Liver (tissue), 9 donors: Measurements from ENCODE around the gene TSC22D3. TPM values are rescaled to one million over a fixed set of nuclear protein-coding genes. Genes with fewer than 3 reads are reported as not detected.

Source experiments
- DNase-seq: peaks from one replicate; pipeline ENCODE4 v3.0.0-alpha.2; 2017; ENCODE audit warnings: low spot score
- H3K27ac ChIP-seq, 2 donors: one replicate each; pipeline ENCODE4 v1.7.0; 2013; ENCODE audit warnings: inconsistent platforms in 2 of 2, low read length in 2 of 2, control low read depth in 1 of 2, low read depth in 1 of 2, mild to moderate bottlenecking in 1 of 2
- H3K27me3 ChIP-seq, 4 donors: one replicate each; pipeline versions ENCODE4 v1.6.1 to v1.7.0; 2013; ENCODE audit warnings: low read length in 3 of 4, inconsistent platforms in 1 of 4, mild to moderate bottlenecking in 1 of 4, moderate library complexity in 1 of 4; ENCODE audit not compliant: control insufficient read depth in 4 of 4, insufficient read depth in 4 of 4
- H3K36me3 ChIP-seq, 4 donors: one replicate each; pipeline versions ENCODE4 v1.6.1 to v1.7.0; 2013; ENCODE audit warnings: low read length in 3 of 4, mild to moderate bottlenecking in 3 of 4, low read depth in 1 of 4, moderate library complexity in 1 of 4; ENCODE audit not compliant: control insufficient read depth in 4 of 4, insufficient read depth in 3 of 4
- H3K4me1 ChIP-seq, 4 donors: one replicate each; pipeline versions ENCODE4 v1.6.1 to v1.7.0; 2013; ENCODE audit warnings: low read length in 3 of 4, mild to moderate bottlenecking in 3 of 4, moderate library complexity in 1 of 4; ENCODE audit not compliant: control insufficient read depth in 4 of 4, insufficient read depth in 4 of 4
- H3K4me3 ChIP-seq, 3 donors: one replicate each; pipeline versions ENCODE4 v1.6.1 to v1.7.0; 2013; ENCODE audit warnings: low read length in 3 of 3, control low read depth in 1 of 3, low read depth in 1 of 3, mild to moderate bottlenecking in 1 of 3
- H3K9ac ChIP-seq, 2 donors: one replicate each; pipeline ENCODE4 v1.7.0; 2013; ENCODE audit warnings: low read length in 2 of 2, mild to moderate bottlenecking in 2 of 2, moderate library complexity in 2 of 2, control low read depth in 1 of 2, low read depth in 1 of 2
- H3K9me3 ChIP-seq, 4 donors: one replicate each; pipeline versions ENCODE4 v1.6.1 to v1.7.0; 2013; ENCODE audit warnings: low read length in 3 of 4; ENCODE audit not compliant: control insufficient read depth in 4 of 4
- ATF3 ChIP-seq: IDR thresholded peaks from 2 replicates; pipeline ENCODE4 v1.6.1; 2016; ENCODE audit warnings: antibody characterized with exemption
- CTCF ChIP-seq: fragments of 150-350 bp; IDR thresholded peaks from 2 replicates; pipeline ENCODE4 v1.5.1; 2017; ENCODE audit warnings: improper control_type of control experiment, low read depth, low read length; ENCODE audit not compliant: missing input control
- EGR1 ChIP-seq, 2 donors: IDR thresholded peaks; 2 replicates each; pipeline ENCODE4 v1.6.1; 2016 to 2018; ENCODE audit warnings: antibody characterized with exemption in 2 of 2, low read depth in 2 of 2
- FOXA1 ChIP-seq: IDR thresholded peaks from 2 replicates; pipeline ENCODE4 v1.6.1; 2016; ENCODE audit warnings: antibody characterized with exemption
- FOXA2 ChIP-seq: IDR thresholded peaks from 2 replicates; pipeline ENCODE4 v1.6.1; 2016; ENCODE audit warnings: antibody characterized with exemption
- GABPA ChIP-seq, 2 donors: IDR thresholded peaks in 1 of 2; conservative IDR thresholded peaks in 1 of 2; 2 replicates each; pipeline ENCODE4 v1.6.1; 2016; ENCODE audit warnings: antibody characterized with exemption in 2 of 2, mild to moderate bottlenecking in 1 of 2, moderate library complexity in 1 of 2
- HNF4A ChIP-seq, 2 donors: conservative IDR thresholded peaks; 2 replicates each; pipeline ENCODE4 v1.6.1; 2016; ENCODE audit warnings: antibody characterized with exemption in 2 of 2, mild to moderate bottlenecking in 2 of 2
- HNF4G ChIP-seq: IDR thresholded peaks from 2 replicates; pipeline ENCODE4 v1.6.1; 2016; ENCODE audit warnings: antibody characterized with exemption
- JUND ChIP-seq, 2 donors: IDR thresholded peaks; 2 replicates each; pipeline ENCODE4 v1.6.1; 2016; ENCODE audit warnings: antibody characterized with exemption in 2 of 2
- MAX ChIP-seq: IDR thresholded peaks from 2 replicates; pipeline ENCODE4 v1.6.1; 2016; ENCODE audit warnings: antibody characterized with exemption
- NR2F2 ChIP-seq: IDR thresholded peaks from 2 replicates; pipeline ENCODE4 v1.6.1; 2016; ENCODE audit warnings: antibody characterized with exemption
- RAD21 ChIP-seq, 2 donors: IDR thresholded peaks; 2 replicates each; pipeline ENCODE4 v1.6.1; 2016; ENCODE audit warnings: antibody characterized with exemption in 2 of 2, mild to moderate bottlenecking in 2 of 2
- RXRA ChIP-seq, 2 donors: IDR thresholded peaks; 2 replicates each; pipeline ENCODE4 v1.6.1; 2017 to 2018; ENCODE audit warnings: antibody characterized with exemption in 2 of 2, mild to moderate bottlenecking in 1 of 2
- SP1 ChIP-seq: IDR thresholded peaks from 2 replicates; pipeline ENCODE4 v1.6.1; 2018; ENCODE audit warnings: antibody characterized with exemption, mild to moderate bottlenecking
- YY1 ChIP-seq: IDR thresholded peaks from 2 replicates; pipeline ENCODE4 v1.6.1; 2016; ENCODE audit warnings: antibody characterized with exemption, mild to moderate bottlenecking
- WGBS: extraction: QIAGEN DNeasy Blood & Tissue Kit; methylation state at CpG from one replicate; pipeline ENCODE4 v1.1.7; 2013; 5-methylcytosine and 5-hydroxymethylcytosine counted together
- polyA plus RNA-seq, 2 donors: library from polyadenylated mRNA; stranded (reverse) in 1 of 2; unstranded in 1 of 2; fragments of 200-250 nt in 1 of 2; fragments of >200 nt in 1 of 2; fragmentation: Nextera tagmentation in 1 of 2; extraction: Ambion mirVana in 1 of 2; gene quantifications; one replicate each; pipeline versions ENCODE4 v1.2.1 to v1.2.3, GENCODE V29; 2013 to 2015
- total RNA-seq, 2 donors: library from RNA; depleted of rRNA; stranded (reverse); fragments of >200 nt; gene quantifications; one replicate each; pipeline ENCODE4 v1.2.3, GENCODE V29; 2014
- TF ChIP-seq, protein P1 (sequence below): IDR thresholded peaks from 2 replicates; pipeline ENCODE4 v1.6.1; 2016; ENCODE audit warnings: antibody characterized with exemption, mild to moderate bottlenecking
- donor health status: healthy.
- donor health status: healthy.
- donor health status: healthy.
- donor health status: healthy.
- donor health status: healthy.

The TSC22D3 gene
- total and polyA plus RNA-seq, 4 donors = 10.5 to 128 (median 48.1) TPM

GRCh38 chrX:107701493-107702121 is 74.0 kb downstream of the TSC22D3 start (continued):
- TF ChIP-seq CTCF = no peak
- TF ChIP-seq HNF4A (conservative IDR thresholded peaks at IDR 0.05) = no peak
- no peak for TF ChIP-seq EGR1 (IDR thresholded peaks at IDR 0.05; ENCODE audit: low read depth in 2 of 2)
- no peak for TF ChIP-seq NR2F2
- TF ChIP-seq HNF4G = no peak

DNA sequence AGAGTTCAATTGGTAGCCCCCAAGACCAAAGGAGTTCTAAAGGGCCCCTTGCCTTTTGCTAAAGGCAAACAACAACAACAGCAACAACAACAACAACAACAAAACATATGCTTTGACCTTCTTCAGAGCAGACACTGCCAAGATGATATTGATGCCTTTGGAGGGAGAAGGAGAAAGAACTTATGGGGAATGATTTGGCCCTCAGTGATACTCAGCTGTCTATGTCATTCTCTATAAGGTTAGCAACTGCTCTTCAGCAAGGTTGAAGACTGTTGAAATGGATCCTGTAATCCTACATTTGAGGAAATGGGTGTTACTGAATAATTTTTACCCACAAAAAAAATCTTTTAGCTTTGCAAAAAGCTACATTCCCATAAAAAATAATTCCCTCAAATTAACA is 74.8 kb downstream of the TSC22D3 start:
- no peak for TF ChIP-seq RXRA (IDR thresholded peaks at IDR 0.05)
- TF ChIP-seq YY1 = no peak
- no peak for TF ChIP-seq CTCF
- no peak for TF ChIP-seq FOXA2
- TF ChIP-seq, protein P1, sequence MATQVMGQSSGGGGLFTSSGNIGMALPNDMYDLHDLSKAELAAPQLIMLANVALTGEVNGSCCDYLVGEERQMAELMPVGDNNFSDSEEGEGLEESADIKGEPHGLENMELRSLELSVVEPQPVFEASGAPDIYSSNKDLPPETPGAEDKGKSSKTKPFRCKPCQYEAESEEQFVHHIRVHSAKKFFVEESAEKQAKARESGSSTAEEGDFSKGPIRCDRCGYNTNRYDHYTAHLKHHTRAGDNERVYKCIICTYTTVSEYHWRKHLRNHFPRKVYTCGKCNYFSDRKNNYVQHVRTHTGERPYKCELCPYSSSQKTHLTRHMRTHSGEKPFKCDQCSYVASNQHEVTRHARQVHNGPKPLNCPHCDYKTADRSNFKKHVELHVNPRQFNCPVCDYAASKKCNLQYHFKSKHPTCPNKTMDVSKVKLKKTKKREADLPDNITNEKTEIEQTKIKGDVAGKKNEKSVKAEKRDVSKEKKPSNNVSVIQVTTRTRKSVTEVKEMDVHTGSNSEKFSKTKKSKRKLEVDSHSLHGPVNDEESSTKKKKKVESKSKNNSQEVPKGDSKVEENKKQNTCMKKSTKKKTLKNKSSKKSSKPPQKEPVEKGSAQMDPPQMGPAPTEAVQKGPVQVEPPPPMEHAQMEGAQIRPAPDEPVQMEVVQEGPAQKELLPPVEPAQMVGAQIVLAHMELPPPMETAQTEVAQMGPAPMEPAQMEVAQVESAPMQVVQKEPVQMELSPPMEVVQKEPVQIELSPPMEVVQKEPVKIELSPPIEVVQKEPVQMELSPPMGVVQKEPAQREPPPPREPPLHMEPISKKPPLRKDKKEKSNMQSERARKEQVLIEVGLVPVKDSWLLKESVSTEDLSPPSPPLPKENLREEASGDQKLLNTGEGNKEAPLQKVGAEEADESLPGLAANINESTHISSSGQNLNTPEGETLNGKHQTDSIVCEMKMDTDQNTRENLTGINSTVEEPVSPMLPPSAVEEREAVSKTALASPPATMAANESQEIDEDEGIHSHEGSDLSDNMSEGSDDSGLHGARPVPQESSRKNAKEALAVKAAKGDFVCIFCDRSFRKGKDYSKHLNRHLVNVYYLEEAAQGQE = no peak
- no peak for TF ChIP-seq ATF3
- no peak for TF ChIP-seq FOXA1
- Histone ChIP-seq H3K36me3 (no peaks in the 10 kb centered on the region), H3K27me3 (no peaks in the 10 kb centered on the region), H3K4me3 (no peak overlapping the region), H3K27ac (no peak overlapping the region), H3K4me1 (peaks cover 0 to 4% (median 3%) of the 10 kb centered on the region in 4 donors), H3K9me3 (no peaks in the 10 kb centered on the region), H3K9ac (no peak overlapping the region)
- no peak for DNase-seq

DNA sequence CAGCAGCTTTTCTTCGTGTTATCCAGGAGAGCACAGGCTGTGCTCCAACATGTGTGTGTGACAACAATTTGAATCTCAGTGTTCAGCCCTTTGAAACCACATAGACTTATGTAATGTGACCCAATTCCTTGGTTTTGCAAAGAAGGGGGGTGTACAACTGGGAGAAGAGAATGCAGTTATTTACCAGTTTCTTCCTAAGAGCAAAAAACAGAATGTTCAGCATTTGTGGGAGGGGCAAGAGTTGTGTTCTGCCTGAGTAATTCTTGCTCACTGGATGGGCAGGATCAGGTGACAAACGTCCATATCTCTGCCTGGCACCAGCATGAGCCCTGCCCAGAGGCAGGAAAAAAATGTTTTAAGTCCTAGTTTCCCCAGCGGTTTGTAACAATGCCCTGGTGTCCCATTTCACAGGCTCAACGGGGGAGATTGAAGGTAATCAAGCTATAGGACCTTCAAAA is 75.2 kb downstream of the TSC22D3 start:
- no peak for DNase-seq
- WGBS = 21% methylated on average over 4 of the region's 4 CpGs
- no peak for TF ChIP-seq NR2F2
- no peak for TF ChIP-seq GABPA (IDR thresholded peaks at IDR 0.05 in 1 of 2, conservative IDR thresholded peaks at IDR 0.05 in 1 of 2)
- TF ChIP-seq, protein P1 = no peak
- TF ChIP-seq MAX = no peak
- no peak for TF ChIP-seq FOXA2
- peak; percentile 34 for TF ChIP-seq SP1
- no peak for TF ChIP-seq JUND (IDR thresholded peaks at IDR 0.05)
- TF ChIP-seq RAD21 (IDR thresholded peaks at IDR 0.05) = peak in 1 of 2 donors; percentile 9
- TF ChIP-seq FOXA1 = no peak
- TF ChIP-seq HNF4A (conservative IDR thresholded peaks at IDR 0.05) = no peak

More for the DNA sequence above, 75.2 kb downstream of the TSC22D3 start:
- H3K4me1 ChIP-seq = peaks cover 0 to 4% (median 3%) of the 10 kb centered on the region in 4 donors
- no peak overlapping the region for H3K27ac ChIP-seq
- H3K36me3 ChIP-seq = no peaks in the 10 kb centered on the region
- H3K9me3 ChIP-seq = no peaks in the 10 kb centered on the region
- no peak overlapping the region for H3K9ac ChIP-seq
- H3K4me3 ChIP-seq = no peak overlapping the region
- H3K27me3 ChIP-seq = no peaks in the 10 kb centered on the region
